HUES6 (cell line): ENCODE data around the gene BMPR1B.

Experiments used
- H3K27ac ChIP-seq: 2 replicates; pipeline ENCODE4 v1.7.0; 2013; ENCODE audit warnings: low read depth, mild to moderate bottlenecking, low read length, inconsistent platforms
- H3K27me3 ChIP-seq: 2 replicates; pipeline ENCODE4 v1.6.1; 2013; ENCODE audit warnings: low read length; ENCODE audit not compliant: control insufficient read depth, insufficient read depth
- H3K36me3 ChIP-seq: 2 replicates; pipeline ENCODE4 v1.6.1; 2013; ENCODE audit warnings: low read length; ENCODE audit not compliant: control insufficient read depth, insufficient read depth
- H3K4me1 ChIP-seq: 2 replicates; pipeline ENCODE4 v1.6.1; 2013; ENCODE audit warnings: low read length; ENCODE audit not compliant: control insufficient read depth, insufficient read depth
- H3K4me3 ChIP-seq: 2 replicates; pipeline ENCODE4 v1.5.1; 2013; ENCODE audit warnings: low read depth, low read length
- H3K9ac ChIP-seq: one replicate; pipeline ENCODE4 v1.6.1; 2013; ENCODE audit warnings: mild to moderate bottlenecking, low read length
- H3K9me3 ChIP-seq: 2 replicates; pipeline ENCODE4 v1.6.1; 2013; ENCODE audit warnings: low read depth, low read length; ENCODE audit not compliant: control insufficient read depth, insufficient read depth

Gene BMPR1B

GRCh38 chr4:94957030-94957429 lies 199.3 kb downstream of the BMPR1B start:
- no peaks in the 10 kb centered on the region for H3K9me3 ChIP-seq
- no peak overlapping the region for H3K27ac ChIP-seq
- no peak overlapping the region for H3K4me3 ChIP-seq
- no peaks in the 10 kb centered on the region for H3K27me3 ChIP-seq
- peaks cover 6% of the 10 kb centered on the region for H3K4me1 ChIP-seq
- H3K36me3 ChIP-seq, result no peaks in the 10 kb centered on the region
- no peak overlapping the region for H3K9ac ChIP-seq

- H3K4me1 ChIP-seq, result peaks cover 6% of the 10 kb centered on the region
- H3K9me3 ChIP-seq, result no peaks in the 10 kb centered on the region
- H3K27ac ChIP-seq, result no peak overlapping the region
- H3K27me3 ChIP-seq, result no peaks in the 10 kb centered on the region
- H3K9ac ChIP-seq, result no peak overlapping the region
- H3K4me3 ChIP-seq, result no peak overlapping the region
- no peaks in the 10 kb centered on the region for H3K36me3 ChIP-seq
Observed at GRCh38 chr4:94959307-94959706, 201.6 kb downstream of the BMPR1B start.

- H3K9ac ChIP-seq, result no peak overlapping the region
- no peaks in the 10 kb centered on the region for H3K9me3 ChIP-seq
- no peaks in the 10 kb centered on the region for H3K27me3 ChIP-seq
- H3K4me1 ChIP-seq, result peaks cover 6% of the 10 kb centered on the region
- no peak overlapping the region for H3K27ac ChIP-seq
- no peaks in the 10 kb centered on the region for H3K36me3 ChIP-seq
- no peak overlapping the region for H3K4me3 ChIP-seq
Observed at GRCh38 chr4:94960708-94961107, 203.0 kb downstream of the BMPR1B start.

- no peaks in the 10 kb centered on the region for H3K27me3 ChIP-seq
- no peak overlapping the region for H3K27ac ChIP-seq
- peaks cover 6% of the 10 kb centered on the region for H3K4me1 ChIP-seq
- no peaks in the 10 kb centered on the region for H3K9me3 ChIP-seq
- no peaks in the 10 kb centered on the region for H3K36me3 ChIP-seq
- H3K4me3 ChIP-seq, result no peak overlapping the region
- H3K9ac ChIP-seq, result no peak overlapping the region
Observed at GRCh38 chr4:94961420-94961819, 203.7 kb downstream of the BMPR1B start.

- Histone ChIP-seq H3K9me3 (no peaks in the 10 kb centered on the region), H3K9ac (no peak overlapping the region), H3K4me1 (no peaks in the 10 kb centered on the region), H3K4me3 (no peak overlapping the region), H3K27ac (no peak overlapping the region), H3K27me3 (no peaks in the 10 kb centered on the region), H3K36me3 (no peaks in the 10 kb centered on the region)
Observed at GRCh38 chr4:94962484-94962883, 204.7 kb downstream of the BMPR1B start.

- no peaks in the 10 kb centered on the region for H3K27me3 ChIP-seq
- no peak overlapping the region for H3K4me3 ChIP-seq
- H3K4me1 ChIP-seq, result no peaks in the 10 kb centered on the region
- H3K36me3 ChIP-seq, result no peaks in the 10 kb centered on the region
- H3K27ac ChIP-seq, result no peak overlapping the region
- H3K9ac ChIP-seq, result no peak overlapping the region
- no peaks in the 10 kb centered on the region for H3K9me3 ChIP-seq
Observed at GRCh38 chr4:94965852-94966251, 208.1 kb downstream of the BMPR1B start.

DNA sequence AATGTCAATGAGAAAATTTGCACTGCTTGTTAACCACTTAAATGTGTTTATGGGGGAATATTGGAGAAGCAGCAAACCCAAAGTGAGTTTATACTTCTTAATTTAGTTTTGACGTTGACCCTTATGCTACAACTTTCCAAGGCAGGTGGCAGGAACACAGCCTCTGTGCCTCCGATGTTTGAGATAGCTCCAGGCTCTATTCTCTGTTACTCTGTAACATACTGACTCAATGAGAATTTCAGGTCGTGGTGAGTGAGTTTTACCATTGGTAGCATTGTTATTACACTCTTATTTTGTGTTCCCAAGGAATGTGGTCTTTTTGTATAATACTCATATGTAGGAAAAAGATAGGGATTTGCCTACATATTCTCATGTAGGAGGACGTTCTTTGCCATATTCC lies 210.7 kb downstream of the BMPR1B start:
- Histone ChIP-seq H3K4me3 (no peak overlapping the region), H3K36me3 (no peaks in the 10 kb centered on the region), H3K27ac (no peak overlapping the region), H3K9ac (no peak overlapping the region), H3K4me1 (no peaks in the 10 kb centered on the region; the same call in 1 of the 2 replicates), H3K9me3 (no peaks in the 10 kb centered on the region), H3K27me3 (no peaks in the 10 kb centered on the region)

GRCh38 chr4:94970650-94971049 lies 212.9 kb downstream of the BMPR1B start:
- Histone ChIP-seq H3K27me3 (no peaks in the 10 kb centered on the region), H3K27ac (no peak overlapping the region), H3K4me3 (no peak overlapping the region), H3K9me3 (no peaks in the 10 kb centered on the region), H3K36me3 (no peaks in the 10 kb centered on the region), H3K9ac (no peak overlapping the region), H3K4me1 (no peaks in the 10 kb centered on the region; the same call in 1 of the 2 replicates)

GRCh38 chr4:94974773-94975172 lies 217.0 kb downstream of the BMPR1B start:
- Histone ChIP-seq H3K9ac (no peak overlapping the region), H3K9me3 (no peaks in the 10 kb centered on the region), H3K27ac (no peak overlapping the region), H3K27me3 (no peaks in the 10 kb centered on the region), H3K4me1 (no peaks in the 10 kb centered on the region; the same call in 1 of the 2 replicates), H3K4me3 (no peak overlapping the region), H3K36me3 (no peaks in the 10 kb centered on the region)

GRCh38 chr4:94976371-94977011 lies 218.7 kb downstream of the BMPR1B start:
- no peaks in the 10 kb centered on the region; the same call in 1 of the 2 replicates for H3K4me1 ChIP-seq
- H3K27me3 ChIP-seq, result no peaks in the 10 kb centered on the region
- H3K27ac ChIP-seq, result no peak overlapping the region
- H3K36me3 ChIP-seq, result no peaks in the 10 kb centered on the region
- no peaks in the 10 kb centered on the region for H3K9me3 ChIP-seq
- no peak overlapping the region for H3K4me3 ChIP-seq
- no peak overlapping the region for H3K9ac ChIP-seq

DNA sequence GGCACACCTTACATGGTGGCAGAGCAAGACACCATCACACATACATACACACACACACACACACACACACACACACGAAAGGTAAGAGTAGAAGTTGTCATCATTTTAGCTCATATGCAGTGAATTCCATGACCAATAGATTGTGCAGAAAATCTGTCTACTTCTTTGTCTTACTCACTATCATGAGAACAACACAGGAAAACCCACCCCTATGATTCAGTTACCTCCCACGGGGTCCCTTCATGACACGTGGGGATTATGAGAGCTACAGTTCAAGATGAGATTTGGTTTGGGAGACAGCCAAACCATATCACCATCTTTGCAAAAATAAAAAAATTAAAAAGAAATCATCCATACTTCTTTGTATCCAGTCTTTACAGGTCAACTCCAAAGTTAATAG lies 221.1 kb downstream of the BMPR1B start:
- Histone ChIP-seq H3K9ac (no peak overlapping the region), H3K4me3 (no peak overlapping the region), H3K4me1 (no peaks in the 10 kb centered on the region), H3K27me3 (no peaks in the 10 kb centered on the region), H3K36me3 (no peaks in the 10 kb centered on the region), H3K27ac (no peak overlapping the region), H3K9me3 (no peaks in the 10 kb centered on the region)
